ENCODE measurements around the gene VRK3. TPM values are rescaled to one million over a fixed set of nuclear protein-coding genes. Genes with fewer than 3 reads are reported as not detected.

The VRK3 gene
- total and polyA plus RNA-seq, 2 experiments from 2014 or later = 29.9 to 45.9 TPM

DNA sequence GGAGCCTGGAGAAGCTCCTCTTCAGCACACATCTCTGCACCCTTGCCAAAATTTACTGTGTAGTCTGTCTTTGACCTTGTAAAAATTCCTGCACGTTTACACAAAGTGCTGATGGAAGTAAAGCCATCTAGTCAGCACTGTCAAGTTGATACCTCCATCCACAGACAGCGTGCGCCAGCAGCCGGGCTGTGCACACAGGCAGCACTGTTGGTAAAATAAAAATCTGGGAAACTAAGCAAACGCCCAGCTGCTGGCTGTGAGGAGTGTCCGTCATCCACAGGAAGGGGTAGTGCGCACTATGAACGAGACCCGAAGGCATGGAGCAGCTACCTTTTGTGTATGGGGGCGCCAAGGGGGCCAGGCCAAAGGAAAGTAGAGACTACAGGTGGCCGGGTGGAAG lies 46.8 kb downstream of the VRK3 start:
- no peaks in the 10 kb centered on the region for H3K9me3 ChIP-seq (ENCODE audit: low read depth)
- no peak for TF ChIP-seq CTCF (IDR thresholded peaks at IDR 0.05; ENCODE audit: low read depth, low read length)
- H3K27me3 ChIP-seq = no peaks in the 10 kb centered on the region
- no peak for DNase-seq (ENCODE audit: low read depth in 1 of 2, low spot score in 1 of 2)
- H3K4me3 ChIP-seq = no peak overlapping the region
- H3K36me3 ChIP-seq = no peaks in the 10 kb centered on the region
- H3K27ac ChIP-seq = no peak overlapping the region
- no peaks in the 10 kb centered on the region for H3K4me1 ChIP-seq (ENCODE audit: low read depth)

GRCh38 chr19:49977881-49978280 lies 47.3 kb downstream of the VRK3 start:
- no peak overlapping the region for H3K4me3 ChIP-seq
- H3K9me3 ChIP-seq (ENCODE audit: low read depth) = no peaks in the 10 kb centered on the region
- no peaks in the 10 kb centered on the region for H3K36me3 ChIP-seq
- DNase-seq (ENCODE audit: low read depth in 1 of 2, low spot score in 1 of 2) = no peak
- no peak overlapping the region for H3K27ac ChIP-seq
- no peak for TF ChIP-seq CTCF (IDR thresholded peaks at IDR 0.05; ENCODE audit: low read depth, low read length)
- no peaks in the 10 kb centered on the region for H3K27me3 ChIP-seq
- H3K4me1 ChIP-seq (ENCODE audit: low read depth) = no peaks in the 10 kb centered on the region

DNA sequence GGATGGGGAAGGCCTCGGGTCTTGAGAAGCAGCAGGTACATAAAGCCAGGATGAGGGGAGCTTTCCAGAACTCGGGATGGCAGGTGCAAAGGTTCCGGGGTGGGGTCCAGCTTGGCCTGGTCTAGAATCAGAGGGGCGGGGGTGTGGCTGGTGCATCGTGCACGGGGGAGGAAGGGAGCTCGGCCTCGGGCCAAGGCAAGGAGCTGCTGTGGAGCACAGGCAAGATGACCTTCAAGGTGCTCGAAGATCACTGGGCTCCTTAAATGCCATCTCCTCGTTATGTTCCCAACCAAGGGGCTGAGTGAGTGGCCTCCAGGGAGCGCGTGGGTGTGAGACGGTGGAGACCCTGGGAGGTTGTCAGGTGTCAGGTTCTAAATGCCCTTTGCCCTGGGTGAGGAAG lies 48.1 kb downstream of the VRK3 start:
- Histone ChIP-seq H3K4me3 (no peak overlapping the region), H3K4me1 (ENCODE audit: low read depth) (peaks cover under 1% of the 10 kb centered on the region)

GRCh38 chr19:49976496-49976895 lies 48.7 kb downstream of the VRK3 start:
- peaks cover 3% of the 10 kb centered on the region for H3K4me1 ChIP-seq (ENCODE audit: low read depth)
- no peaks in the 10 kb centered on the region for H3K36me3 ChIP-seq
- H3K9me3 ChIP-seq (ENCODE audit: low read depth) = no peaks in the 10 kb centered on the region
- no peak overlapping the region for H3K4me3 ChIP-seq
- no peaks in the 10 kb centered on the region for H3K27me3 ChIP-seq
- H3K27ac ChIP-seq = no peak overlapping the region
- TF ChIP-seq CTCF (IDR thresholded peaks at IDR 0.05; ENCODE audit: low read depth, low read length) = no peak
- no peak for DNase-seq (ENCODE audit: low read depth in 1 of 2, low spot score in 1 of 2)

More for the DNA sequence above, 48.1 kb downstream of the VRK3 start:
- Histone ChIP-seq H3K27ac (no peak overlapping the region), H3K9me3 (ENCODE audit: low read depth) (no peaks in the 10 kb centered on the region), H3K27me3 (no peaks in the 10 kb centered on the region), H3K36me3 (no peaks in the 10 kb centered on the region)
- TF ChIP-seq CTCF (IDR thresholded peaks at IDR 0.05; ENCODE audit: low read depth, low read length) = no peak
- DNase-seq (ENCODE audit: low read depth in 1 of 2, low spot score in 1 of 2) = no peak

- TF ChIP-seq CTCF (IDR thresholded peaks at IDR 0.05; ENCODE audit: low read depth, low read length) = no peak
- Histone ChIP-seq H3K36me3 (no peaks in the 10 kb centered on the region), H3K9me3 (ENCODE audit: low read depth) (no peaks in the 10 kb centered on the region), H3K27ac (no peak overlapping the region), H3K27me3 (no peaks in the 10 kb centered on the region), H3K4me3 (no peak overlapping the region), H3K4me1 (ENCODE audit: low read depth) (peaks cover 3% of the 10 kb centered on the region)
- DNase-seq (ENCODE audit: low read depth in 1 of 2, low spot score in 1 of 2) = no peak
Observed at GRCh38 chr19:49975051-49975450, 50.1 kb downstream of the VRK3 start.

- Histone ChIP-seq H3K27me3 (no peaks in the 10 kb centered on the region), H3K27ac (no peak overlapping the region), H3K4me3 (no peak overlapping the region), H3K4me1 (ENCODE audit: low read depth) (peaks cover 3% of the 10 kb centered on the region), H3K9me3 (ENCODE audit: low read depth) (no peaks in the 10 kb centered on the region), H3K36me3 (no peaks in the 10 kb centered on the region)
- TF ChIP-seq CTCF (IDR thresholded peaks at IDR 0.05; ENCODE audit: low read depth, low read length) = no peak
- no peak for DNase-seq (ENCODE audit: low read depth in 1 of 2, low spot score in 1 of 2)
Observed at GRCh38 chr19:49973987-49974386, 51.2 kb downstream of the VRK3 start.
